Measurements from ENCODE around the gene RNF31.

RNF31 gene

DNA sequence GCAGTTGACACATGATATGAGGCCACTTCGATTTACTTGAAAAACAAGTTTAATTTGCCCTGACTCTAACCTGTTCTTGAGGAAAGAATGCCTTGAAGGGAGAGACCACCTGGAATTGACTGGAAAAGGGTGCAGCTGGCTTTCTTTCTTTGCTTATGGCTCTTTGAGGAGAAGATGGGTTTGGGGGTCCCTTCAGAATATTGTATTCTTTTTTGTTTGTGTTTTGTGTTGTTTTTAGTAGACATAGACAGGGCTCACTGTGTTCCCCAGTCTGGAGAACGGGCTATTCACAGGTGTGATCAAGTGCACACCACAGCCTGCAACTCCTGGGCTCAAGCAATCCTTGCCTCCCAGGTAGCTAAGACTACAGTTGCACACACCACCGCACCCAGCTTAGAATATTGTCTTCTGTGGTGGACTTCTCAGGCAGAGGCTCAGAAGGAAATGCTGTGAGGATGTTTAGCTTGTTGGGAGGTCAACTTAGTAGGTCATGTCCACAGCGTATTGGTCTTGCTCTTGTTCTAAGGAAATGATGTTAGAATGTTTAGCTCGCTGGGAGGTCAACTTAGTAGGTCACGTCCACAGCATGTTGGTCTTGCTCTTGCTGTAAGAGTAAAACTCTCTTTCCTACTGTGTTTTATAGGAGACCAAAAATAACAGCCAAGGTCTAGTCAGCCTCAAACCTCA, 31.0 kb upstream of the RNF31 start:
- DNase-seq (ENCODE audit: low read depth, low spot score): no peak

DNA sequence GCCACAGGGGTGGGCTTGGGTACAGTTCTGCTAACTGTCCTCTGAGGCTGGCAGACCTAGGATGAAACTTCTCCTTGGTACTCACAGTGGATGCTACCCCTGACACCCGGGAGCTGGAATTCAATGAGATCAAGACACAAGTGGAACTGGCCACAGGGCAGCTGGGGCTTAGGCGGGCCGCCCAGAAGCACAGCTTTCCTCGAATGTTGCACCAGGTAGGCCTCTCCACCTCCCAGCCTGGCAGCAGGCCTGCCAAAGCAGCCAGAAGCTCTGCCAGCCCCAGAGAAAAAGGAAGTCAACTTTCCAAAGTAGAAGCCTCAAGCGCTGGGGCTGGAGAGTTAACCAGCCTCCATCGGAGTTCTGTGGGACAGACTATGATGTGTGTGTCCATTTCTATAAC, 30.1 kb upstream of the RNF31 start:
- no peak for DNase-seq (ENCODE audit: low read depth, low spot score)

DNA sequence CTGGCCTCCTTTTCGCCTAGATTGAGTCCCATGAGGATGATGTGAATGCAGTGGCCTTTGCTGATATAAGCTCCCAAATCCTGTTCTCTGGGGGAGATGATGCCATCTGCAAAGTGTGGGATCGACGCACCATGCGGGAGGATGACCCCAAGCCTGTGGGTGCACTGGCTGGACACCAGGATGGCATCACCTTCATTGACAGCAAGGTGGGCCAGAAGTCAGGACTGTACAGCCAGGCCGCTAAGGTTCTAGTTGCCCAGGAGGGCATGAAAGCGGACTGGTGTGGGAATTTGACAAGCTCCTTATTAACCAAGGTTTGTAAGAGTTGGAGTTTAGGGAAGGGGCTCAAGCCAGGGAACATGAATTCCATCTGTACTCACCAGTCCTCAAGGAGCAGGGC, 27.6 kb upstream of the RNF31 start:
- DNase-seq (ENCODE audit: low read depth, low spot score): no peak

DNA sequence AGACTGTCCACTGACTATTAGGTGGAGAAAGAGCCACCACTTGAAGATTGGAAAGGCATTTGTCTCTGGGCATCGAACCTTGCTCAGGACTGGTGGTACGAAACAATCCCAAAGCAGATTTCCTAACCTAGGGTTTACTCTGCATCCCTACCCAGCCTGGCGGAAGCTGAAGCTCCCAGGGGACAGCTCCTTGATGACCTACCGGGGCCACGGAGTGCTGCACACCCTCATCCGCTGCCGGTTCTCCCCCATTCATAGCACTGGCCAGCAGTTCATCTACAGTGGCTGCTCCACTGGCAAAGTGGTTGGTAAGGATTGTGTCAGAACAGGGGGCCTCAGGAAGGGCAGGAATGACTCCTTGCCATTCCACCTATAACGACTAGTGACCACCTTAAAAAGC, 26.1 kb upstream of the RNF31 start:
- DNase-seq (ENCODE audit: low read depth, low spot score): no peak

DNA sequence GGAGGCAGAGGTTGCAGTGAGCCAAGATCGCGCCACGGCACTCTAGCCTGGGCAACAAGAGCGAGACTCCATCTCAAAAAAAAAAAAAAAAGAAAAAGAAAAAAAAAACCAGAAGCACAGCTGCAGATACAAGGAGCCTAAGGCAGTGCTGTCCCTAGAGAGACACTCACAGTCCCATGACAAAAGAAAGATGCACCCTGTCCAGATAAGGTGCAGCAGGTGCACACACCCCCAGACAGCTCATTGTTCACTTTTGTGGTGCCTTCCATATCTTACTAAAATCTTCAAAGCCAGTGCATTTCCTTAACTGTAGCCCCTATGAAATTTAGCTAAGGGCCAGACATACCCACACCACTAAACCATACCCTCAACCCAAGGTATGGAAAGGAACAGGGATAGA, 24.9 kb upstream of the RNF31 start:
- DNase-seq (ENCODE audit: low read depth, low spot score): no peak

DNA sequence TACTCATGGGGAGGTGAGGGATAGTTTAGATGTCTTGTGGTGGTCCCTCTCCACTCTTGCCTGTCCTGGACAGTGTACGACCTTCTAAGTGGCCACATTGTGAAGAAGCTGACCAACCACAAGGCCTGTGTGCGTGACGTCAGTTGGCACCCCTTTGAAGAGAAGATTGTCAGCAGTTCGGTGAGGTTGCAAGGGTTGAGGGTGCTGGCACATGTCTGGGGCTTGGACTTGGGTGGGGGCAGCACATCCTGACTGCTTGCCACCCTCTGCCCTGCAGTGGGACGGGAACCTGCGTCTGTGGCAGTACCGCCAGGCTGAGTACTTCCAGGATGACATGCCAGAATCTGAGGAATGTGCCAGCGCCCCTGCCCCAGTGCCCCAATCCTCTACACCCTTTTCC, 24.4 kb upstream of the RNF31 start:
- DNase-seq (ENCODE audit: low read depth, low spot score): no peak

DNA sequence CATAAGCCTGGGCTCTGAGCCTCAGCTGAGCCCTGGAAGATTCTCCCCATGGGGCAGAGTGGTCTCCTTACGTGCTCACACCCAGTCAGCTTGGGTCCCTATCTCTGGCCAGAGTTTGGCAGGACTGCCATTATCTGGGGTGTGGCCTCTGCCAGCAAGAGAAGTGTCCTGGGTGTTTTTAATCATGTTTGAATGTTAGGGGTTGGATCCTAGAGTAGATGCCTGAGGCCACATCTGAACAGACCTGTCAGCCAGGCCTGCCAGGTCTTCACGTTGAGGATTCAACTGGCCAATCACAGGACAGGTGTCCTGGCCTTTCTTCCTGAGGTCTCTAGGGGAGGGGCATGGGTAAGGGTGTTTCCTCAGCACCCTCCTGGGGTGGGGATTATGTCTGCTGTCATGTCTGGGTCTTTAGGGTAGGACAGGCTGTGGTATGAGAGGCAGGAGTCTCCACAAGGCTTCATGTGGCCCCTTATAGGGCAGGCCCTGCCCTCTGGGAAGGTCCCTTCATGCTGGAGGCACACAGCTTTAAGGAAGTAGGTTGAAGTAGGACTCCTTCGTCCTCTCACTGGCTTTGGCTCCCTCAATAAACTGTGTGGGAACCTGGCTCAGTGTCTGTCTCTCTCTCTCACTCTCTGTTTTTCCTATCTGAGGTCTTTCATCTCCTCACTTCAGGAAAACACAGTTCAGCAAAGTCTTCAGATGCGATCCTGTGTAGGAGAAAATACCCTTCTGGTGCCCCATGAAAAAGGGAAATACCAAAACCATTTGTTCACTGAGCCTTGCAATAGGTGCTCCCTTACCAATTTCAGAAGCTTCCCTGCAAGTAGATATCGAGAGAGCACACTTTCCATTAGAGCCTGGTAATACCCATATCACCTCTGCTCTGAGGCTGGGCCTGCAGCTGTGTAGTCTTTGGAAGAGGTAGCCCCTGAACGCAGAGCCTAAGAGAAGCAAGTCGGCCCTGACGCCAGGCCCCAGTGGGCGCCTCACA, 23.6 kb upstream of the RNF31 start:
- no peak for DNase-seq (ENCODE audit: low read depth, low spot score)

DNA sequence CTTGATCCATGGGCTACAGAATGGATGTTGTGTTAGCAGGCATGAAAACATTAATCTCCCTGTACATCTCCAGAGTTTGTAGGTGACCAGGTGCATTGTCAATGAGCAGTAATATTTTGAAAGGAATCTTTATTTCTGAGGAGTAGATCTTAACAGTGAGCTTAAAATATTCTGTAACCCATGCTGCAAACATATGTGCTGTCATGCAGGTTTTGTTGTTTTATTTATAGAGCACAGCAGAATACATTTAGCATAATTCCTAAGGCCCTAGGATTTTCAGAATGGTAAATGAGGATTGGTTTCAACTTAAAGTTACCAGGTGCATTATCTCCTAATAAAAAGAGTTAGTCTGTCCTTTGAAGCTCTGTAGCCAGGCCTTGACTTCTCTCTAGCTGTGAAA, 20.4 kb upstream of the RNF31 start:
- DNase-seq (ENCODE audit: low read depth, low spot score): no peak

DNA sequence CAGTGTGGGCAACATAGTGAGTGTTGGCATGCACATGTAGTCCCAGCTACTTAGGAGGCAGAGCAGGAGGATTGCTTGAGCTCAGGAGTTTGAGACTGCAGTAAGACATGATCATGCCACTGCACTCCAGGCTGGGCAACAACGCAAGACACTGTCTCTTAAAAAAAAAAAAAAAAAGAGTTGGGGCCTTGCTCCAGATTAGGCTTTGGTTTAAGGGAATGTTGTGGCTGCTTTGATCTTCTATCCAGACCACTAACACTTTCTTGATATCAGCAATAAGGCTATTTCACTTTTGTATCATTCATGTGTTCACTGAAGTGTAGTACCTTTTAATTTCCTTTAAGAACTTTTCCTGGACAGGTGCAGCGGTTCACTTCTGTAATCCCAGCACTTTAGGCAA, 19.6 kb upstream of the RNF31 start:
- no peak for DNase-seq (ENCODE audit: low read depth, low spot score)

DNA sequence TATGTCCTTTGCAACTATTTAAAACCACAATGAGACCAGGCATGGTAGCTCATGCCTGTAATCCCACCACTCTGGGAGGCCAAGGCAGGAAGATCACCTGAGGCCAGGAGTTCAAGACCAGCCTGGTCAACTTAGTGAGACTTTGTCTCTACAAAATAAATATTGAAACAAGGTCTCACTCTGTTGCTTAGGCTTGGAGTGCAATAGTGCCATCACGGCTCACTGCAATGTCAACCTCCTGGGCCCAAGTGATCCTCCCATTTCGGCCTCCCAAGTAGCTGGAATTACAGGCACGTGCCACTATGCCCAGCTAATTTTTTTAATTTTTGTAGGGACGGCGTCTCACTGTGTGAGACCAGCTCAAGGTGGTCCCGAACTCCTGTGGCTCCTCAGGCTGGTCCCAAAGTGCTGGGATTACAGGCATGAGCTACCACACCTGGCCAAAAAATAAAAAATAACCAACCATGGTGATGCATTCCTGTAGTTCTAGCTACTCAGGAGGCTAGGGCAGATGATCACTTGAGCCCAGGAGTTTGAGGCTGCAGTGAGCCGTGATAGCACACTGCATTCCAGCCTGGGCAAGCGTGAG, 17.8 kb upstream of the RNF31 start:
- DNase-seq (ENCODE audit: low read depth, low spot score): no peak

DNA sequence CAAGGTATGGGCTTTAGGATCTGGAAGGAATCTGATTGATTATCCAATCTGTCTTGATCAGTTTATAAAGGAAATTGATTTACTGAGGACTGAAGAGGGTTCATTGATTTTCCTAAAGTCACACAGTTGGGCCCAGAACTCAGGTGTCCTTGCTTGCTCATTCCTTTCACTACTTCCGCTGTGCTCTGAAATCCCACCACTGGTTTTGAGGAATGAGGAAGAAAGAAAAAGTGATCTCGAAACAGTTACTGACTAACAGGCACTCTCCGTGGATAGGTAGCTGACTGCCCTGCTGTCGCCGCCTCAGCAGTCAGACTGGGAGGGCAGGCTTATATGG, 16.9 kb upstream of the RNF31 start, which contains the start of gene FITM1:
Gene FITM1, plus strand, starts transcription at position 280 of the 337 bp plus-strand sequence. CDS start 905 bp downstream, outside the sequence.
- DNase-seq (ENCODE audit: low read depth, low spot score): no peak

DNA sequence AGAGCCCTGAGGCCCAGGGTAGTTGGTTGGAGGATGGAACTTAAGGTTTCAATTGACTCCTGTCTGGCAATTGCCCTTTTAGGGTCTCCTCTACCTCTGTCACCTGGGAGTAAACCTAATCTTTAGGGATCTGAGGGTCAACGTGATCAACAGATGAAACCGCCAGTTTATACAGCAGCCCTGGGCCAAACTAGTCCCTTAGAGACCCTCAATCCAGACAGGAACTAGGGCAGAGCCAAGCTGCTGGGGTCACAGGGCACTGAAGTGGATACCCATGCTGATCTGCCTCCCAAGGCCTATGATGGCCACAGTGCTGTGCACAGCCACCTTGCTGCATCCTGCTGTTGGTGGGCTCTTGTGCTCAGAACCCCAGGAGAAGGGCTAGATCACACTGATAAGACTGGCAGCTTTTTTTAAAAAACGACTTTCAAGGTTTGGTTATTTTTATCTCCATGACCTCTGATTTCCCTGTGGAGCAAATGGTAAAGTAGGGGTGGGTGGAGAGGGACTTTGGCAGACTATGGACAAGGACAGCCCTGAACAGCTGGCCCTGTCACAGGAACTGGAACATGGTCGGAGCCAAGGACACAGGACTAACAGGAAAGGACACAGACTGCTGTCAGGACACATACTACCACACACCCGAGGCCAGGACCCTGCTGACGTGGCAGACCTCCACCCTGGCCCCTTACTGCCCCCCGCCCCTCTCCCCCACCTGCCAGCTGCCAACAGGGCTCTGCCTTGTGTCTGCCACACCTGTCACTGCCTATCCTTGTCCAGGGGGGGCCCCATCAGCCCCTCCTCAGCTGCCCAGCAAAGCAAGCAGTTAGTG, 16.4 kb upstream of the RNF31 start:
- no peak for DNase-seq (ENCODE audit: low read depth, low spot score)

DNA sequence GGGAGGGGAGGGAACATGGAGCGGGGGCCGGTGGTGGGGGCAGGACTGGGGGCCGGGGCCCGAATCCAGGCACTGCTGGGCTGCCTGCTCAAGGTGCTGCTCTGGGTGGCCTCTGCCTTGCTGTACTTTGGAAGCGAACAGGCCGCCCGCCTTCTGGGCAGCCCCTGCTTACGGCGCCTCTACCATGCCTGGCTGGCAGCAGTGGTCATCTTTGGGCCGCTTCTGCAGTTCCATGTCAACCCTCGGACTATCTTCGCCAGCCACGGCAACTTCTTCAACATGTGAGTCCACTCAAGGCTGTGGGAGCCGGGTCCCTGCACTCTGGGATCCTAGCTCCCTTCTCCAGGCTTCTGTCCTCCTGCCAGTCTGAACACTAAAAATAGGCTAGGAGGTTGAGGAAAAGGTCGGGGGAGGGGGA, 15.7 kb upstream of the RNF31 start:
- no peak for DNase-seq (ENCODE audit: low read depth, low spot score)

DNA sequence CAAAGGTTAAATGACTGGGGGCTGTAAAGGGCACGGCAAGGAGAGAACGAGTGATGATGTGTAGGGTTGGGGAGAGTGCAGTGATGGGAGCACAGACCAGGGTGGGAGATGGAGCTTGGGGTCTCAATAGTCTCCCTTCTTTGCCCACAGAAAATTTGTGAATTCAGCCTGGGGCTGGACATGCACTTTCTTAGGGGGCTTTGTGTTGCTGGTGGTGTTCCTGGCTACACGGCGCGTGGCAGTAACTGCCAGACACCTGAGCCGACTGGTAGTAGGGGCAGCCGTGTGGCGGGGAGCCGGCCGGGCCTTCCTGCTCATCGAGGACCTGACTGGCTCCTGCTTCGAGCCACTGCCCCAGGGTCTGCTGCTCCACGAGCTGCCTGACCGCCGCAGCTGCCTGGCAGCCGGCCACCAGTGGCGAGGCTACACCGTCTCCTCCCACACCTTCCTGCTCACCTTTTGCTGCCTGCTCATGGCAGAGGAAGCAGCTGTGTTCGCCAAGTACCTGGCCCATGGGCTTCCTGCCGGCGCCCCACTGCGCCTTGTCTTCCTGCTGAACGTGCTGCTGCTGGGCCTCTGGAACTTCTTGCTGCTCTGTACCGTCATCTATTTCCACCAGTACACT, 15.1 kb upstream of the RNF31 start:
- DNase-seq (ENCODE audit: low read depth, low spot score): no peak

DNA sequence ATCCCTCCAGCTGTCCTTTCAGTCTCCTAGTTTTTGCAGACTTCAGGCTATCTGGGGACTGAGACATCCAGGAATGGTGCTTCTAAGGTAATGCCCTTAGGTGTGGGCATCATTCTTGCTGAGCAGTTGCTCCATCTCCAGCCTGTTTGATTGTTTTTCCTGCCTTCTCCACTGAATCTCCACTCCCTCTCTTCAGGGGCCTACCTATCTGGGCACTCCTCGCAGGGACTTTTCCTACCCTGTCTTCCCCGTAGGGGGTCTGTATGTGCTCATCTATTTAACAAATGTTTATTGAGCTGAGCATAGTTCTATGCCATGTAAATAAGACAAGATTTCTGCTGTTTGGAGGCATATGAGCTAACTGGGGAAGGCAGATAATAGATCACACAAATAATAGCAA, 14.3 kb upstream of the RNF31 start:
- no peak for DNase-seq (ENCODE audit: low read depth, low spot score)

DNA sequence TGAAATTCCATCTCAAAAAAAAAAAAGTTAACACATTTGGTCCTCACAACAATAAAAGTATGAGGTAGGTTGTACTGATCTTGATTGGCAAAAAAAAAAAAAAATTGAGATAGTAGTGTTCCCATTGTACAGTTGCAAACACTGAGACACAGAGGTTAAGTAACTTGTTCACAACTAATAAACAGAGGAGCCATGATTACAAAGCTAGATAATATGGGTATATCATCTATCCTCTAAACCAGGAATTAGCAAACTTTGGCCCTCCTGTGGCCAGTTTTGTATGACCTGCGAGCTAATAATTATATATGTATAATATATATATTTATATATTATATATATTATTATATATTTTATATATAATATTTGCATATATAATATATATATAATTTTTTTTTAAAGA, 13.6 kb upstream of the RNF31 start:
- DNase-seq (ENCODE audit: low read depth, low spot score): no peak

DNA sequence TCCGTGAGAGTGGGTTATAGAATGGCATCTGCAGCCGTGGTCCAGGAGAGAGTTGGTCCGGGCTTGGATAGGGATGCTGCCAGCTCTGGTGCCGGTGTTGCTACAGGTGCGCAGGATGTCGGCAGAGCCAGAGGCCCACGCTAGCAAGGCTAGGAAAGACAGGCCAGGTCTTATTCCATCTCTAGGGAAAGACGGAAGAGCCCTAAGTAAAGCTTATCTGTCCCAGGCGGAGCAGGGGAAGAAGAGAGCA, 11.8 kb upstream of the RNF31 start:
- no peak for DNase-seq (ENCODE audit: low read depth, low spot score)

DNA sequence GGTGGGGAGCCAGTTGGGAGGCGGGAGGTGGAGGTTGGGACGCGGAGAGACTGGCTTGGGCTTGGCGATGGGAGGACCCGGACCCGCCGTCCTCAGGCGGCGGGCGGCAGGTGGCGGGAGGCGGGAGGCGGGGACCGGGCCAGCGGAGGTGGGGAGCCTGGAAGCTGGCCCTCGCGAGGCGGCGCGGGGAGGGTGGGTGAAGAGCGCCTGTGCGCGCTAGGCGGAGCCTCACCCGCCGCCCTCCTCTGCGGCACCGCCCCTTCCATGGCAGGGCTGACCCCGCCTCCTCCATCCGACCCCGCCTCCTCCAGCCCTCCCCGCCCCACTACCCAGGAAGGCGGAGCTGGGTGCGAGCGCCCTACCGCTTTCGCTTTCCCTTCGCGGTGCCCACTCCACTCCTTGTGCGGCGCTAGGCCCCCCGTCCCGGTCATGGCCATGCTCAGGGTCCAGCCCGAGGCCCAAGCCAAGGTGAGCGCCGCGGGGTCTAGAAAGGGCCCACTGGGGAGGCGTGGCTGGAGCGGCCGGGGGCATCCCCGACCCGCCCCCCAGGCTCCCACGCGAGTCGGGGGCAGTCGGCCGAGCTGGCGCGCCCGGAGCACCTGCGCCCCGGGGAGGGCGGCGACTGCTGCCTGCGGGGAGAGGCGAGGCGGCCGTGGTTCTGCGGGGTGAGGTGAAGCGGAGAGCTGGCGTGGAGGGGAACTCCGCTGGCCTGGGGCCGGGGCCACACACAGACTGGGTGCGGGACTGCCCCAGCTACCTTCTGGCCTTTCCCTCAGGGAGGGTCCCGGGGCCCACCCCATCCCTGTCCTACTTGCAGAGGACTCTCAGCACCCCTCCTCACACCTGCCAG, 11.2 kb upstream of the RNF31 start, which contains the start of gene PSME1:
Gene PSME1, plus strand, starts transcription at position 361 of the 850 bp plus-strand sequence. Its CDS starts 69 bp downstream, at position 430.
- peak; percentile 57 for DNase-seq (ENCODE audit: low read depth, low spot score)

DNA sequence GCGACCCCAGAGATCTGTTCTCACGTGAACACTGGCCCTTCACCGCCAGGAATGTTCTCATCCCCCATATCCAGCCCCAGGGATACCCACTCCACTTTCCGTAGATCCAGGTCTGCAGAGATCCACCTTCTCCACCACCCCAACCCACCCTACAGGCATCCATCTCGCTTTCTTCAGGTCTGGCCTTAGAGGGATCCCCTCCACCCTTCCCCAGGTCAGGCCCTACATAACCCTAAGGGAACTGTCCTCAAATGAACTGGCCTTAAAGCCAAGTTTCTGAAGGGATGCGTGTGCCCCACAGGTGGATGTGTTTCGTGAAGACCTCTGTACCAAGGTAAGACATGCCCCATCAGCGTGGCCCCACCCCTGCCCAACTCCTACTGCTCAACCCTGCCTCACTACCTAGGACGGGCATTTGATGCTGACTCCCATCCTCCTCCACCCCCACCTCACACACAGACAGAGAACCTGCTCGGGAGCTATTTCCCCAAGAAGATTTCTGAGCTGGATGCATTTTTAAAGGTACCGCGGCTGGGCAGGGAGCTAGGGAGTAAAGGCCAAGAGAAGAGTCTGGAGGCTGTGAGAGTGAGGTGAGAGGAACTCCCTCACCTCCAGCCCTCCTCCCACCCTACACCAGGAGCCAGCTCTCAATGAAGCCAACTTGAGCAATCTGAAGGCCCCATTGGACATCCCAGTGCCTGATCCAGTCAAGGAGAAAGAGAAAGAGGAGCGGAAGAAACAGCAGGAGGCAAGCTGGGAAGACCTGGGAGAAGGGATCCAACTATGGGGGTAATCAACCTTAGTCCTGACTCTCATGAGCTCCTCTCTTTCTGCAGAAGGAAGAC, 10.4 kb upstream of the RNF31 start:
- no peak for DNase-seq (ENCODE audit: low read depth, low spot score)
